Adrenal gland (tissue), 12 donors: ENCODE results near the gene ERCC6L. TPM values are rescaled to one million over a fixed set of nuclear protein-coding genes. Genes with fewer than 3 reads are reported as not detected.
"Not testable (repeated sequence)": the region's sequence is repeated elsewhere in the genome, so short reads cannot be mapped to it uniquely, and the experiment has no call there.

Experiments used
- DNase-seq, 7 donors: peaks; one replicate each; pipeline ENCODE4 v3.0.0-alpha.2; 2019 to 2020
- H3K27ac ChIP-seq, 5 donors: fragments of 200-600 bp; sonication (generic) in 4 of 5; 1 replicate in 3 of 5; 2 replicates in 2 of 5; pipeline versions ENCODE4 v1.5.1 to v1.8.0; 2016 to 2020; ENCODE audit warnings: mild to moderate bottlenecking in 1 of 5
- H3K27me3 ChIP-seq: fragments of 200-600 bp; 2 replicates; pipeline ENCODE4 v1.8.0; 2021
- H3K36me3 ChIP-seq, 2 donors: fragments of 200-600 bp; replicated peaks in 1 of 2; 1 replicate in 1 of 2; 2 replicates in 1 of 2; pipeline versions ENCODE4 v1.5.1 to v1.8.0; 2018 to 2022
- H3K4me1 ChIP-seq, 2 donors: fragments of 200-600 bp; replicated peaks in 1 of 2; 1 replicate in 1 of 2; 2 replicates in 1 of 2; pipeline versions ENCODE4 v1.5.1 to v1.8.0; 2018 to 2021
- H3K4me3 ChIP-seq, 4 donors: fragments of 200-600 bp; sonication (generic) in 3 of 4; one replicate each; pipeline ENCODE4 v1.5.1; 2016 to 2018
- H3K9me3 ChIP-seq, 3 donors: fragments of 200-600 bp; sonication (generic) in 1 of 3; replicated peaks in 1 of 3; 1 replicate in 2 of 3; 2 replicates in 1 of 3; pipeline versions ENCODE4 v1.5.1 to v1.8.0; 2016 to 2021
- POLR2A ChIP-seq, 2 donors: fragments of 450-650 bp; IDR thresholded peaks; one replicate each; pipeline ENCODE4 v1.6.1; 2017; ENCODE audit warnings: antibody characterized with exemption in 2 of 2, mild to moderate bottlenecking in 2 of 2, moderate library complexity in 1 of 2
- WGBS, 4 donors: extraction: QIAGEN DNeasy Blood & Tissue Kit in 2 of 4; methylation state at CpG; one replicate each; pipeline versions ENCODE4 v1.1.5 to v1.1.7; 2013 to 2017; 5-methylcytosine and 5-hydroxymethylcytosine counted together
- intact Hi-C, 2 donors: fragments of 100-400 bp; cut with DNase I; formaldehyde crosslinking; loops; one replicate each; pipeline versions ENCODE4 v1.14.1 to v1.15.0; 2022 to 2023
- polyA plus RNA-seq, 3 donors: library from polyadenylated mRNA; stranded (reverse); fragments of 200-250 nt in 2 of 3; fragments of 350-450 nt in 1 of 3; fragmentation: Illumina TruSeq in 1 of 3; extraction: RNeasy Lipid Tissue Mini Kit (QIAGEN cat#74804) in 1 of 3; gene quantifications; one replicate each; pipeline ENCODE4 v1.2.3, GENCODE V29; 2013 to 2014
- total RNA-seq, 9 donors: library from RNA; depleted of rRNA in 4 of 9; stranded (reverse); fragments of >200 nt in 4 of 9; fragments of 120-200 nt in 1 of 9; fragmentation: NEBNext Ultra II Directional in 1 of 9; extraction: Animal tissue kit (Norgen Biotek cat#: 25700) in 1 of 9; gene quantifications; one replicate each; pipeline versions ENCODE4 v1.1.0 to v1.2.4, GENCODE V29; 2013 to 2023
- TF ChIP-seq, protein P1 (sequence below), 6 experiments: fragments of 450-650 bp in 4 of 6; fragments of 200-600 bp in 2 of 6; sonication (generic) in 1 of 6; IDR thresholded peaks; 1 replicate in 5 of 6; 2 replicates in 1 of 6; pipeline versions ENCODE4 v1.5.1 to v1.8.0; 2016 to 2021; ENCODE audit warnings: antibody characterized with exemption in 6 of 6, mild to moderate bottlenecking in 2 of 6, moderate library complexity in 1 of 6
- donor health status: healthy with polysubstance abuse.
- donor health status: Bipolar disorder and iron deficiency.
- donor health status: DM: yes; HTN: yes; CAD: no.
- donor health status: DM: no; HTN: no; CAD: no.
- donor health status: DM: no; HTN: no; CAD: no.
- donor health status: DM: yes; HTN: yes; CAD: no.

The ERCC6L gene
- total and polyA plus RNA-seq, 12 donors, result 0.08 to 1.8 (median 0.15) TPM; not detected in 4

DNA sequence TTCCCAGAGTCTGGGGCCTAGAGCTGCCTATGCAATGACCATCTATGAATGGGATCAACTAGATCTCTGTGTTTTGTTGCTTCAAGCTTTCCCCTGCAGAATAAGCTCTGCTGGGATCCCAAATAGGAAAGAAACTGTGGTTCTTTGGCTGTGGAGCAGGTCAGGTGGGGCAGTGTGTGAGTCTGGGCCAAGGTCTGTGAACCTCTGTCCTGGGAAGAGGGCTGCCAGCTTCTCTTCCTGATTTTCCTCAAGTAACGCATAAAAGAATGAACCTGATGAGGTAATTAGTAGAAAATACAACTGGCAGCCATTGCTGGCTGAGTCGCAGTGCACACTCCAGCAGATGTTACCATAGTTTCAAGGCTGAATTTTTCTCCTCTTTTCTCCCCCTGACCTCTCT is 61.8 kb downstream of the ERCC6L start:
- no peaks in the 10 kb centered on the region for H3K36me3 ChIP-seq
- H3K9me3 ChIP-seq, result no peaks in the 10 kb centered on the region
- no peak overlapping the region for H3K27ac ChIP-seq
- no peaks in the 10 kb centered on the region for H3K4me1 ChIP-seq
- WGBS, 4 donors, result 53 to 63% (median 58%) methylated on average over 2 of the region's 2 CpGs
- intact Hi-C loops, result no loop called here
- H3K27me3 ChIP-seq, result no peaks in the 10 kb centered on the region
- TF ChIP-seq POLR2A (IDR thresholded peaks at IDR 0.05), result no peak
- TF ChIP-seq, protein P1, sequence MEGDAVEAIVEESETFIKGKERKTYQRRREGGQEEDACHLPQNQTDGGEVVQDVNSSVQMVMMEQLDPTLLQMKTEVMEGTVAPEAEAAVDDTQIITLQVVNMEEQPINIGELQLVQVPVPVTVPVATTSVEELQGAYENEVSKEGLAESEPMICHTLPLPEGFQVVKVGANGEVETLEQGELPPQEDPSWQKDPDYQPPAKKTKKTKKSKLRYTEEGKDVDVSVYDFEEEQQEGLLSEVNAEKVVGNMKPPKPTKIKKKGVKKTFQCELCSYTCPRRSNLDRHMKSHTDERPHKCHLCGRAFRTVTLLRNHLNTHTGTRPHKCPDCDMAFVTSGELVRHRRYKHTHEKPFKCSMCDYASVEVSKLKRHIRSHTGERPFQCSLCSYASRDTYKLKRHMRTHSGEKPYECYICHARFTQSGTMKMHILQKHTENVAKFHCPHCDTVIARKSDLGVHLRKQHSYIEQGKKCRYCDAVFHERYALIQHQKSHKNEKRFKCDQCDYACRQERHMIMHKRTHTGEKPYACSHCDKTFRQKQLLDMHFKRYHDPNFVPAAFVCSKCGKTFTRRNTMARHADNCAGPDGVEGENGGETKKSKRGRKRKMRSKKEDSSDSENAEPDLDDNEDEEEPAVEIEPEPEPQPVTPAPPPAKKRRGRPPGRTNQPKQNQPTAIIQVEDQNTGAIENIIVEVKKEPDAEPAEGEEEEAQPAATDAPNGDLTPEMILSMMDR (IDR thresholded peaks at IDR 0.05), result no peak
- peak in 1 of 7 donors; percentile 5 for DNase-seq
- no peak overlapping the region for H3K4me3 ChIP-seq

DNA sequence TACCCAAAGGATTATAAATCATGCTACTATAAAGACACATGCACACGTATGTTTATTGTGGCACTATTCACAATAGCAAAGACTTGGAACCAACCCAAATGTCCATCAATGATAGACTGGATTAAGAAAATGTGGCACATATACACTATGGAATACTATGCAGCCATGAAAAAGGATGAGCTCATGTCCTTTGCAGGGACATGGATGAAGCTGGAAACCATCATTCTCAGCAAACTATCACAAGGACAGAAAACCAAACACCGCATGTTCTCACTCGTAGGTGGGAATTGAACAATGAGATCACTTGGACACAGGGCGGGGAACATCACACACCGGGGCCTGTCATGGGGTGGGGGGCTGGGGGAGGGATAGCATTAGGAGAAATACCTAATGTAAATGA is 62.5 kb downstream of the ERCC6L start:
- H3K36me3 ChIP-seq, DNase-seq, H3K27me3 ChIP-seq, H3K9me3 ChIP-seq, intact Hi-C loops, H3K27ac ChIP-seq, H3K4me3 ChIP-seq, H3K4me1 ChIP-seq: not testable (repeated sequence)
- WGBS, 4 donors, result 83 to 100% (median 90%) methylated on average over 1 to 5 of the region's 5 CpGs

DNA sequence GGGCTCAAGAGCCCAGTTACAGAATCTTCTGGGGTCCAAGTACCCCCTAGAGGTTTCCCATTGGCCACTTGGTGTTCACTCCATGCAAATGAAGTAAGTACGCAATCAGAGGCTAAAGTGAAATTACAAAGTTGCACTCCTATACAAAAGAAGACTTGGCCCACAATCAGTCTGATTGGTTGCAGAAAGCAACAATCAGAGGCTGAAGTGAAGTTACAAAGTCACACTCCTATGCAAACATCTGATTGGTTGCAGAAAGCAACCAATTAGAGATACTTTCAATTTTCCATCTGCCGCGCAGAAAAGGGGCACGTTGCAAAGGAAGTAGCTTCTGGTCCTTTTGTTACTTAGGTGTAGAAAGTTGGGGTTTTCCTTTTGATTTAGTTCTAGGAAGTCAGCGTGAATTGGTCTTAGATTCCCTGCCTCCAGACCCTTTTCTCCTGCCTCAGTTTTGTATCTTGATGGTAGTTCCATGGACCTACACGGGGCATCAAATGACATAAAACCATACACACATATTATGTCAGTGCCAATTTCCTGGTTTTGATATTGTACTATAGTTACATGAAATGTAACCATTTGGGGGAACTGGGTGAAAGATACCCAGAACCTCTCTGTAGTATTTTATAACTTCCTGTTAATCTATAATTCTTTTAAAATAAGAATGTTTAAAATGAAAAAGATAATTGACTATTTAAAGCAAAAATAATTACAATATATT is 69.7 kb downstream of the ERCC6L start:
- intact Hi-C loops, result no loop called here
- Histone ChIP-seq H3K36me3 (no peaks in the 10 kb centered on the region), H3K27ac (peak overlapping the region in 1 of 5 donors; percentile 17), H3K4me3 (peak overlapping the region in 1 of 4 donors; percentile 23), H3K4me1 (no peaks in the 10 kb centered on the region), H3K27me3 (peaks cover 5% of the 10 kb centered on the region), H3K9me3 (no peaks in the 10 kb centered on the region)
- TF ChIP-seq, protein P1 (IDR thresholded peaks at IDR 0.05), result no peak
- TF ChIP-seq POLR2A (IDR thresholded peaks at IDR 0.05), result no peak
- DNase-seq, result peak in 2 of 7 donors; percentile 8 to 17
- 49 to 75% (median 68%) methylated on average over 6 of the region's 6 CpGs for WGBS, 4 donors

DNA sequence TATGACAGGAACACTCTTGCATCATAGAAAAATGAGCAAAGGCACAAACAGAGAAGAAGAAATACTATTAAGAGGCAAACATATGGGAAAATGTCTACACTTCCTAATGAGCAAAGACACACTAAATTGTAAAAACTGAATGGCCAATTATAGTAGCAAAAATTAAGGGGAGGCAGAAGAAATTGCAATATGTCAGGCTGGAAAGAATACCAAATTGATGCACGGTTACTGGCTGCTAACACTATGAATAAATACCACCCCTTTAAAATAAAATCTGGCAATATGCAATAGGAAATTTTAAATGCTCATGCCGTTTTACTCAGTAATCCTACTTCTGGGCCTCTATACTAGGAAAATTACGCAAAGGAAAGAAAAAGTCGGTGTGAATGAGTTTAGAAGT is 73.3 kb downstream of the ERCC6L start:
- peaks cover 5% of the 10 kb centered on the region for H3K27me3 ChIP-seq
- intact Hi-C loops, result no loop called here
- no peak overlapping the region for H3K27ac ChIP-seq
- H3K4me3 ChIP-seq, result no peak overlapping the region
- no peak for DNase-seq
- WGBS, 4 donors, result 63 to 82% (median 71%) methylated on average over 4 of the region's 4 CpGs
- H3K9me3 ChIP-seq, result no peaks in the 10 kb centered on the region
- no peaks in the 10 kb centered on the region for H3K36me3 ChIP-seq
- H3K4me1 ChIP-seq, result no peaks in the 10 kb centered on the region
- no peak for TF ChIP-seq POLR2A (IDR thresholded peaks at IDR 0.05)
- TF ChIP-seq, protein P1 (IDR thresholded peaks at IDR 0.05), result no peak

DNA sequence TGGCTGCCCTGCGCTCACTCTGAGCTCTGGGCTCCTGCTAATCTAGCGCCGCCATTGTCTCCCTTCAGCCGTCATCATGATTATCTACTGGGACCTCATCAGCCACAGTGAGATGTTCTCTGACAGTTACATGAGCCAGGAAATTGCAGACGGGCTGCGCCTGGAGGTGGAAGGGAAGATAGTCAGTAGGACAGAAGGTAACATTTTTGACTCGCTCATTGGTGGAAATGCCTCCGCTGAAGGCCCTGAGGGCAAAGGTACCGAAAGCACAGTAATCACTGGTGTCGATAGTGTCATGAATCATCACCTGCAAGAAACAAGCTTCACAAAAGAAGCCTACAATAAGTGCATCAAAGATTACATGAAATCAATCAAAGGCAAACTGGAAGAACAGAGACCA is 79.1 kb downstream of the ERCC6L start:
- 79 to 84% (median 81%) methylated on average over 10 of the region's 10 CpGs for WGBS, 4 donors
- Histone ChIP-seq H3K4me3 (no peak overlapping the region), H3K27ac (no peak overlapping the region), H3K36me3 (no peaks in the 10 kb centered on the region), H3K9me3 (no peaks in the 10 kb centered on the region), H3K27me3 (peaks cover 14% of the 10 kb centered on the region), H3K4me1 (no peaks in the 10 kb centered on the region)
- intact Hi-C loops, result no loop called here
- no peak for TF ChIP-seq POLR2A (IDR thresholded peaks at IDR 0.05)
- TF ChIP-seq, protein P1 (IDR thresholded peaks at IDR 0.05), result no peak
- DNase-seq, result no peak
